K562 (cell line): ENCODE measurements around the gene MPI. TPM values are rescaled to one million over a fixed set of nuclear protein-coding genes. Genes with fewer than 3 reads are reported as not detected.

ENCODE experiments used
- ATAC-seq: fragments of 200-7000 bp; cut with Tn5 transposase; 3 replicates; pipeline ENCODE4 v1.9.1; 2020; ENCODE audit warnings: moderate library complexity
- BruUV-seq: library from RNA; stranded (reverse); fragments of 400-500 nt; replicated peaks from 2 replicates; lab custom pipeline; 2021; lab: Mats Ljungman, UMichigan
- CTCF ChIA-PET: fragments of 300-600 bp; formaldehyde crosslinking; extraction: SDS; loops from one replicate; lab custom pipeline; 2021; ENCODE audit warnings: low intra/inter-chr PET ratio; lab: Yijun Ruan, JAX
- POLR2A ChIA-PET: fragments of 300-600, 350-650 bp; sonication (Branson Sonifier 250); formaldehyde crosslinking; extraction: SDS; loops from one replicate; lab custom pipeline; 2021; ENCODE audit warnings: antibody characterized with exemption, inconsistent platforms; lab: Yijun Ruan, JAX
- DNase-seq, 4 experiments: peaks; one replicate each; pipeline versions ENCODE4 v3.0.0 to v3.0.0-alpha.2; 2011 to 2018; ENCODE audit warnings: low spot score in 3 of 4, mixed read lengths in 3 of 4; ENCODE audit errors: extremely low read depth in 1 of 4
- FAIRE-seq: peaks from 2 replicates; lab custom pipeline; 2011; peaks lifted over from hg19 to GRCh38; lab: Jason Lieb, UNC
- H2AFZ ChIP-seq: 2 replicates; pipeline ENCODE4 v1.6.0; 2011; ENCODE audit warnings: low read depth, low read length, control low read depth, inconsistent platforms
- H3K27ac ChIP-seq: fragments of 200-600 bp; 3 replicates; pipeline ENCODE4 v1.8.0; 2011; ENCODE audit warnings: low read depth, mild to moderate bottlenecking, control low read depth, inconsistent platforms, low read length, moderate library complexity, mixed read lengths; ENCODE audit errors: extremely low read depth
- H3K27me3 ChIP-seq, 2 experiments: fragments of 300-600 bp in 1 of 2; 2 replicates in 1 of 2; 3 replicates in 1 of 2; pipeline versions ENCODE4 v1.6.0 to v1.8.0; 2011; ENCODE audit warnings: inconsistent platforms in 2 of 2, low read length in 2 of 2, mild to moderate bottlenecking in 1 of 2, mixed read lengths in 1 of 2, moderate library complexity in 1 of 2; ENCODE audit not compliant: control insufficient read depth in 2 of 2, insufficient read depth in 2 of 2
- H3K36me3 ChIP-seq: fragments of 300-600 bp; 3 replicates; pipeline ENCODE4 v1.8.0; 2011; ENCODE audit warnings: mild to moderate bottlenecking, low read length, inconsistent platforms; ENCODE audit not compliant: control insufficient read depth, insufficient read depth
- H3K4me1 ChIP-seq, 2 experiments: fragments of 200-600 bp in 1 of 2; replicated peaks in 1 of 2; 2 replicates in 1 of 2; 3 replicates in 1 of 2; pipeline versions ENCODE4 v1.5.1 to v1.8.0; 2011; ENCODE audit warnings: inconsistent platforms in 2 of 2, low read length in 2 of 2, mild to moderate bottlenecking in 1 of 2, mixed read lengths in 1 of 2, moderate library complexity in 1 of 2; ENCODE audit not compliant: control insufficient read depth in 2 of 2, insufficient read depth in 2 of 2
- H3K4me2 ChIP-seq: 2 replicates; pipeline ENCODE4 v1.6.1; 2011; ENCODE audit warnings: low read length, control low read depth, inconsistent platforms, mixed read lengths; ENCODE audit not compliant: insufficient read depth
- H3K4me3 ChIP-seq: fragments of 200-600 bp; sonication (generic), shearing (Covaris generic); 2 replicates; pipeline ENCODE4 v1.5.1; 2016; ENCODE audit warnings: control low read depth, inconsistent platforms
- H3K79me2 ChIP-seq: fragments of 200-600 bp; 3 replicates; pipeline ENCODE4 v1.8.0; 2011; ENCODE audit warnings: low read length, inconsistent platforms; ENCODE audit not compliant: control insufficient read depth, insufficient read depth
- H3K9ac ChIP-seq, 2 experiments: 2 replicates each; pipeline versions ENCODE4 v1.6.0 to v1.6.1; 2011; ENCODE audit warnings: low read depth in 2 of 2, low read length in 2 of 2, control low read depth in 1 of 2, inconsistent platforms in 1 of 2, mild to moderate bottlenecking in 1 of 2, mixed read lengths in 1 of 2; ENCODE audit not compliant: insufficient read depth in 1 of 2
- H3K9me1 ChIP-seq: one replicate; pipeline ENCODE4 v1.6.0; 2011; ENCODE audit warnings: inconsistent platforms, mild to moderate bottlenecking, low read length, moderate library complexity; ENCODE audit not compliant: control insufficient read depth, insufficient read depth
- H3K9me3 ChIP-seq: replicated peaks from 2 replicates; pipeline ENCODE4 v1.5.1; 2011; ENCODE audit warnings: low read depth, low read length, inconsistent platforms; ENCODE audit not compliant: control insufficient read depth, insufficient read depth
- H4K20me1 ChIP-seq: replicated peaks from 2 replicates; pipeline ENCODE4 v1.6.1; 2011; ENCODE audit warnings: low read length, inconsistent platforms, mixed read lengths; ENCODE audit not compliant: control insufficient read depth, insufficient read depth
- CBFA2T3 ChIP-seq: fragments of 450-650 bp; IDR thresholded peaks from 2 replicates; pipeline ENCODE4 v1.6.1; 2017
- MEIS2 ChIP-seq: fragments of 450-650 bp; IDR thresholded peaks from 2 replicates; pipeline ENCODE4 v1.6.1; 2014; ENCODE audit warnings: mild to moderate bottlenecking; ENCODE audit not compliant: partially characterized antibody
- MYNN ChIP-seq, 2 experiments: sonication (generic); formaldehyde crosslinking in 1 of 2; IDR thresholded peaks; 2 replicates each; pipeline versions ENCODE4 v1.5.0 to v1.6.1; 2016 to 2020; ENCODE audit warnings: antibody characterized with exemption in 1 of 2, missing genetic modification reagents in 1 of 2
- NFE2 ChIP-seq: IDR thresholded peaks from 2 replicates; pipeline ENCODE4 v1.6.1; 2014; ENCODE audit warnings: antibody characterized with exemption, low read depth
- PKNOX1 ChIP-seq: fragments of 450-650 bp; IDR thresholded peaks from 2 replicates; pipeline ENCODE4 v1.6.1; 2016
- SIN3A ChIP-seq, 2 experiments: fragments of 150-350 bp in 1 of 2; IDR thresholded peaks; 2 replicates each; pipeline ENCODE4 v1.6.1; 2011 to 2016; ENCODE audit warnings: borderline replicate concordance in 2 of 2, low read depth in 2 of 2, low read length in 2 of 2, mild to moderate bottlenecking in 2 of 2, moderate library complexity in 2 of 2; ENCODE audit not compliant: control insufficient read depth in 1 of 2
- SREBF1 ChIP-seq: fragments of 150-350 bp; IDR thresholded peaks from 2 replicates; pipeline ENCODE4 v1.6.1; 2014; ENCODE audit warnings: antibody characterized with exemption, low read depth, low read length, borderline replicate concordance
- TCF3 ChIP-seq: sonication (generic); formaldehyde crosslinking; IDR thresholded peaks from 2 replicates; pipeline ENCODE4 v1.4.0; 2020; ENCODE audit warnings: mild to moderate bottlenecking, missing genetic modification reagents
- TEAD2 ChIP-seq: fragments of 450-650 bp; IDR thresholded peaks from 2 replicates; pipeline ENCODE4 v1.6.1; 2016; ENCODE audit warnings: missing genetic modification characterization, control low read depth, missing compliant biosample characterization
- TEAD4 ChIP-seq, 2 experiments: sonication (generic) in 1 of 2; formaldehyde crosslinking in 1 of 2; IDR thresholded peaks; 2 replicates each; pipeline versions ENCODE4 v1.6.1 to v1.8.0; 2012 to 2022; ENCODE audit warnings: borderline replicate concordance in 1 of 2, inconsistent platforms in 1 of 2, low read length in 1 of 2, mild to moderate bottlenecking in 1 of 2, missing genetic modification reagents in 1 of 2
- WGBS: fragments of 100-300 bp; shearing (Covaris generic); methylation state at CpG from one replicate; pipeline ENCODE4 v1.1.6; 2016; ENCODE audit warnings: low coverage, mixed read lengths; ENCODE audit not compliant: insufficient coverage; ENCODE audit errors: missing lambda C conversion rate; 5-methylcytosine and 5-hydroxymethylcytosine counted together
- in situ Hi-C: fragments of 300-500 bp; cut with MboI; formaldehyde crosslinking; loops from 4 replicates; pipeline ENCODE4 v1.15.0; 2018; ENCODE audit warnings: inconsistent platforms, mixed read lengths
- intact Hi-C: fragments of 100-400 bp; cut with micrococcal nuclease; formaldehyde crosslinking; loops from 2 replicates; pipeline ENCODE4 v1.14.2; 2022
- polyA plus RNA-seq, 8 experiments: library from polyadenylated mRNA; depleted of rRNA in 4 of 8; stranded (reverse) in 5 of 8; unstranded in 3 of 8; fragments of >200 nt; fragmentation: Nextera tagmentation in 2 of 8; fragmentation: Illumina TruSeq in 1 of 8; extraction: Ambion mirVana in 2 of 8; extraction: Trizol in 1 of 8; gene quantifications; 2 replicates each; pipeline versions ENCODE4 v1.2.1 to v1.2.3, GENCODE V29; 2011 to 2014; ENCODE audit warnings: inconsistent platforms in 1 of 8, missing spikeins in 1 of 8
- total RNA-seq, 7 experiments: library from RNA; depleted of rRNA in 6 of 7; stranded (reverse); fragments of >200 nt in 6 of 7; fragmentation: Illumina TruSeq in 2 of 7; extraction: Trizol in 2 of 7; gene quantifications; 2 replicates each; pipeline versions ENCODE4 v1.2.1 to v1.2.3, GENCODE V29; 2011 to 2021; ENCODE audit warnings: low replicate concordance in 1 of 7
- TF ChIP-seq, protein P1 (sequence below): fragments of 250-450 bp; sonication (Bioruptor Pico); IDR thresholded peaks from 2 replicates; pipeline ENCODE4 v1.8.0; 2022; ENCODE audit warnings: inconsistent platforms
- TF ChIP-seq, protein P2 (sequence below): sonication (generic); formaldehyde crosslinking; IDR thresholded peaks from 2 replicates; pipeline ENCODE4 v1.8.0; 2022; ENCODE audit warnings: mild to moderate bottlenecking, missing genetic modification reagents

MPI gene
- total and polyA plus RNA-seq, 9 of the 15 experiments (the other 6 are each of a cell fraction or from before 2014, with no cell fraction given), result 30.7 to 105 (median 40.5) TPM

GRCh38 chr15:74869372-74869725 lies 20.5 kb upstream of the MPI start (continued):
- TF ChIP-seq SIN3A (IDR thresholded peaks at IDR 0.05; ENCODE audit: borderline replicate concordance in 2 of 2, control insufficient read depth in 1 of 2, low read depth in 2 of 2, low read length in 2 of 2), result no peak
- TF ChIP-seq, protein P1, sequence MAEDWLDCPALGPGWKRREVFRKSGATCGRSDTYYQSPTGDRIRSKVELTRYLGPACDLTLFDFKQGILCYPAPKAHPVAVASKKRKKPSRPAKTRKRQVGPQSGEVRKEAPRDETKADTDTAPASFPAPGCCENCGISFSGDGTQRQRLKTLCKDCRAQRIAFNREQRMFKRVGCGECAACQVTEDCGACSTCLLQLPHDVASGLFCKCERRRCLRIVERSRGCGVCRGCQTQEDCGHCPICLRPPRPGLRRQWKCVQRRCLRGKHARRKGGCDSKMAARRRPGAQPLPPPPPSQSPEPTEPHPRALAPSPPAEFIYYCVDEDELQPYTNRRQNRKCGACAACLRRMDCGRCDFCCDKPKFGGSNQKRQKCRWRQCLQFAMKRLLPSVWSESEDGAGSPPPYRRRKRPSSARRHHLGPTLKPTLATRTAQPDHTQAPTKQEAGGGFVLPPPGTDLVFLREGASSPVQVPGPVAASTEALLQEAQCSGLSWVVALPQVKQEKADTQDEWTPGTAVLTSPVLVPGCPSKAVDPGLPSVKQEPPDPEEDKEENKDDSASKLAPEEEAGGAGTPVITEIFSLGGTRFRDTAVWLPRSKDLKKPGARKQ (CRISPR knock-in tag), result no peak

GRCh38 chr15:74869726-74870407 lies 20.0 kb upstream of the MPI start:
- ATAC-seq (no peak), DNase-seq (peak in 1 of 4 experiments; percentile 34), FAIRE-seq (peak; percentile 15)
- Histone ChIP-seq H4K20me1 (peaks cover 10% of the 10 kb centered on the region; the same call in 1 of the 2 replicates), H3K4me2 (no peak overlapping the region), H2AFZ (no peak overlapping the region), H3K9ac (no peak overlapping the region; a peak in 1 of 4 replicates), H3K9me1 (no peaks in the 10 kb centered on the region), H3K27me3 (no peaks in the 10 kb centered on the region), H3K9me3 (no peaks in the 10 kb centered on the region; the same call in 1 of the 2 replicates), H3K36me3 (peaks cover 36% of the 10 kb centered on the region), H3K4me3 (no peak overlapping the region), H3K27ac (no peak overlapping the region), H3K4me1 (peaks cover 19 to 22% of the 10 kb centered on the region in 2 experiments; a peak in 4 of 5 replicates), H3K79me2 (peaks cover 69% of the 10 kb centered on the region)
- CTCF ChIA-PET, result no interaction called here
- intact Hi-C loops, result no loop called here
- POLR2A ChIA-PET, result interaction anchor here (0.6 to 2.0 kb wide), 8 partner anchors 10 to 457 kb away, joined by 3 to 7 read pairs (median 4); partner anchors contain the start of gene ULK3
- in situ Hi-C loops, result no loop called here
- no TSS peak for BruUV-seq
- WGBS, result 55% methylated on average over 6 of the region's 6 CpGs
- TF ChIP-seq SREBF1 (no peak), NFE2 (peak; percentile 77), CBFA2T3 (peak; percentile 50), MEIS2 (peak; percentile 55), PKNOX1 (peak; percentile 81), MYNN (IDR thresholded peaks at IDR 0.05) (peak; percentile 24; the same call in 1 of the 2 replicates), MYNN (CRISPR knock-in tag; IDR thresholded peaks at IDR 0.05) (no peak), TCF3 (CRISPR knock-in tag) (peak; percentile 56), TEAD2 (no peak), TEAD4 (IDR thresholded peaks at IDR 0.05; ENCODE audit: low read length) (peak; percentile 42; the same call in 1 of the 2 replicates), TEAD4 (CRISPR knock-in tag; IDR thresholded peaks at IDR 0.05; ENCODE audit: borderline replicate concordance) (no peak)
- TF ChIP-seq, protein P2, sequence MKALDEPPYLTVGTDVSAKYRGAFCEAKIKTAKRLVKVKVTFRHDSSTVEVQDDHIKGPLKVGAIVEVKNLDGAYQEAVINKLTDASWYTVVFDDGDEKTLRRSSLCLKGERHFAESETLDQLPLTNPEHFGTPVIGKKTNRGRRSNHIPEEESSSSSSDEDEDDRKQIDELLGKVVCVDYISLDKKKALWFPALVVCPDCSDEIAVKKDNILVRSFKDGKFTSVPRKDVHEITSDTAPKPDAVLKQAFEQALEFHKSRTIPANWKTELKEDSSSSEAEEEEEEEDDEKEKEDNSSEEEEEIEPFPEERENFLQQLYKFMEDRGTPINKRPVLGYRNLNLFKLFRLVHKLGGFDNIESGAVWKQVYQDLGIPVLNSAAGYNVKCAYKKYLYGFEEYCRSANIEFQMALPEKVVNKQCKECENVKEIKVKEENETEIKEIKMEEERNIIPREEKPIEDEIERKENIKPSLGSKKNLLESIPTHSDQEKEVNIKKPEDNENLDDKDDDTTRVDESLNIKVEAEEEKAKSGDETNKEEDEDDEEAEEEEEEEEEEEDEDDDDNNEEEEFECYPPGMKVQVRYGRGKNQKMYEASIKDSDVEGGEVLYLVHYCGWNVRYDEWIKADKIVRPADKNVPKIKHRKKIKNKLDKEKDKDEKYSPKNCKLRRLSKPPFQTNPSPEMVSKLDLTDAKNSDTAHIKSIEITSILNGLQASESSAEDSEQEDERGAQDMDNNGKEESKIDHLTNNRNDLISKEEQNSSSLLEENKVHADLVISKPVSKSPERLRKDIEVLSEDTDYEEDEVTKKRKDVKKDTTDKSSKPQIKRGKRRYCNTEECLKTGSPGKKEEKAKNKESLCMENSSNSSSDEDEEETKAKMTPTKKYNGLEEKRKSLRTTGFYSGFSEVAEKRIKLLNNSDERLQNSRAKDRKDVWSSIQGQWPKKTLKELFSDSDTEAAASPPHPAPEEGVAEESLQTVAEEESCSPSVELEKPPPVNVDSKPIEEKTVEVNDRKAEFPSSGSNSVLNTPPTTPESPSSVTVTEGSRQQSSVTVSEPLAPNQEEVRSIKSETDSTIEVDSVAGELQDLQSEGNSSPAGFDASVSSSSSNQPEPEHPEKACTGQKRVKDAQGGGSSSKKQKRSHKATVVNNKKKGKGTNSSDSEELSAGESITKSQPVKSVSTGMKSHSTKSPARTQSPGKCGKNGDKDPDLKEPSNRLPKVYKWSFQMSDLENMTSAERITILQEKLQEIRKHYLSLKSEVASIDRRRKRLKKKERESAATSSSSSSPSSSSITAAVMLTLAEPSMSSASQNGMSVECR (CRISPR knock-in tag), result peak; percentile 83
